IMR-90 (cell line): ENCODE results near the gene CNTLN. TPM values are rescaled to one million over a fixed set of nuclear protein-coding genes. Genes with fewer than 3 reads are reported as not detected.

Experiments used
- ATAC-seq: fragments of 200-7000 bp; cut with Tn5 transposase; 2 replicates; pipeline ENCODE4 v1.9.1; 2020; ENCODE audit warnings: low read depth, mild to moderate bottlenecking, moderate library complexity
- BruUV-seq: library from RNA; stranded (reverse); fragments of 400-500 nt; replicated peaks from 2 replicates; lab custom pipeline; 2021; lab: Mats Ljungman, UMichigan
- CTCF ChIA-PET: fragments of 300-600 bp; formaldehyde crosslinking; extraction: SDS; loops from one replicate; lab custom pipeline; 2021; ENCODE audit warnings: antibody characterized with exemption; lab: Yijun Ruan, JAX
- POLR2A ChIA-PET: fragments of 300-600 bp; sonication (Branson Sonifier 250); formaldehyde crosslinking; loops from one replicate; lab custom pipeline; 2022; ENCODE audit warnings: antibody characterized with exemption; ENCODE audit not compliant: unreplicated experiment; lab: Charles Lee
- DNase-seq: peaks from one replicate; pipeline ENCODE4 v3.0.0; 2013
- H2AFZ ChIP-seq: replicated peaks from 2 replicates; pipeline ENCODE3; 2013; ENCODE audit warnings: low read length, mild to moderate bottlenecking; ENCODE audit not compliant: poor library complexity
- H2AK5ac ChIP-seq: 2 replicates; pipeline ENCODE4 v1.6.1; 2013; ENCODE audit warnings: low read depth, low read length, inconsistent platforms
- H2AK9ac ChIP-seq: replicated peaks from 2 replicates; pipeline ENCODE3; 2013; ENCODE audit warnings: mild to moderate bottlenecking, low read depth, low read length, moderate library complexity; ENCODE audit not compliant: poor library complexity
- H2BK120ac ChIP-seq: 2 replicates; pipeline ENCODE4 v1.6.1; 2013; ENCODE audit warnings: low read depth, low read length, inconsistent platforms
- H2BK15ac ChIP-seq: 3 replicates; pipeline ENCODE4 v1.6.1; 2013; ENCODE audit warnings: low read depth, low read length, inconsistent platforms
- H2BK20ac ChIP-seq: 2 replicates; pipeline ENCODE4 v1.6.1; 2013; ENCODE audit warnings: low read depth, mild to moderate bottlenecking, inconsistent platforms, low read length, moderate library complexity
- H2BK5ac ChIP-seq: 2 replicates; pipeline ENCODE4 v1.6.1; 2013; ENCODE audit warnings: mild to moderate bottlenecking, low read depth, low read length, inconsistent platforms; ENCODE audit not compliant: poor library complexity, severe bottlenecking
- H3K14ac ChIP-seq: replicated peaks from 2 replicates; pipeline ENCODE4 v1.6.1; 2013; ENCODE audit warnings: low read depth, low read length, inconsistent platforms
- H3K18ac ChIP-seq: 2 replicates; pipeline ENCODE4 v1.6.1; 2013; ENCODE audit warnings: low read depth, low read length, control low read depth
- H3K23ac ChIP-seq: 2 replicates; pipeline ENCODE4 v1.6.1; 2013; ENCODE audit warnings: low read depth, low read length, inconsistent platforms
- H3K27ac ChIP-seq: 2 replicates; pipeline ENCODE4 v1.5.1; 2013; ENCODE audit warnings: mild to moderate bottlenecking, control low read depth, low read length; ENCODE audit not compliant: insufficient read depth
- H3K27me3 ChIP-seq: 2 replicates; pipeline ENCODE4 v1.6.1; 2013; ENCODE audit warnings: low read length; ENCODE audit not compliant: control insufficient read depth, insufficient read depth
- H3K36me3 ChIP-seq: 2 replicates; pipeline ENCODE4 v1.6.1; 2013; ENCODE audit warnings: low read length, mixed read lengths; ENCODE audit not compliant: control insufficient read depth, insufficient read depth
- H3K4ac ChIP-seq: 2 replicates; pipeline ENCODE4 v1.6.1; 2013; ENCODE audit warnings: low read depth, low read length, inconsistent platforms
- H3K4me1 ChIP-seq: 2 replicates; pipeline ENCODE4 v1.6.1; 2013; ENCODE audit warnings: low read length, mixed read lengths; ENCODE audit not compliant: control insufficient read depth, insufficient read depth
- H3K4me2 ChIP-seq: 2 replicates; pipeline ENCODE4 v1.6.1; 2013; ENCODE audit warnings: low read depth, mild to moderate bottlenecking, control low read depth, low read length, moderate library complexity
- H3K4me3 ChIP-seq: 2 replicates; pipeline ENCODE4 v1.5.1; 2013; ENCODE audit warnings: low read depth, mild to moderate bottlenecking, control low read depth, low read length, moderate library complexity; ENCODE audit not compliant: insufficient read depth
- H3K56ac ChIP-seq: 2 replicates; pipeline ENCODE4 v1.6.1; 2013; ENCODE audit warnings: low read length, inconsistent platforms; ENCODE audit not compliant: insufficient read depth; ENCODE audit errors: extremely low read depth
- H3K79me1 ChIP-seq, 2 experiments: 2 replicates each; pipeline ENCODE4 v1.6.1; 2013; ENCODE audit warnings: low read length in 2 of 2, inconsistent platforms in 1 of 2, low read depth in 1 of 2
- H3K9ac ChIP-seq: 2 replicates; pipeline ENCODE4 v1.6.1; 2013; ENCODE audit warnings: low read depth, low read length, control low read depth
- H3K9me1 ChIP-seq: 2 replicates; pipeline ENCODE4 v1.6.1; 2013; ENCODE audit warnings: low read length, inconsistent platforms; ENCODE audit not compliant: insufficient read depth
- H3K9me3 ChIP-seq: 2 replicates; pipeline ENCODE4 v1.6.1; 2013; ENCODE audit warnings: low read length; ENCODE audit not compliant: control insufficient read depth, insufficient read depth
- H4K20me1 ChIP-seq: 2 replicates; pipeline ENCODE4 v1.6.1; 2013; ENCODE audit warnings: low read length, inconsistent platforms; ENCODE audit not compliant: insufficient read depth
- H4K5ac ChIP-seq: 2 replicates; pipeline ENCODE4 v1.6.1; 2013; ENCODE audit warnings: mild to moderate bottlenecking, low read depth, low read length, control low read depth
- H4K8ac ChIP-seq, 2 experiments: 2 replicates each; pipeline ENCODE4 v1.6.1; 2013; ENCODE audit warnings: low read depth in 2 of 2, low read length in 2 of 2, control low read depth in 1 of 2, inconsistent platforms in 1 of 2
- H4K91ac ChIP-seq: 2 replicates; pipeline ENCODE4 v1.6.1; 2013; ENCODE audit warnings: low read depth, low read length, inconsistent platforms; ENCODE audit not compliant: insufficient read depth
- BHLHE40 ChIP-seq: fragments of 150-350 bp; IDR thresholded peaks from 2 replicates; pipeline ENCODE4 v1.6.1; 2016; ENCODE audit warnings: mild to moderate bottlenecking, low read depth, low read length
- CEBPB ChIP-seq: IDR thresholded peaks from 2 replicates; pipeline ENCODE4 v1.6.1; 2012; ENCODE audit warnings: low read depth, low read length, improper control_type of control experiment
- MXI1 ChIP-seq: IDR thresholded peaks from 2 replicates; pipeline ENCODE4 v1.6.1; 2012; ENCODE audit warnings: low read depth, mild to moderate bottlenecking, low read length, moderate library complexity, borderline replicate concordance
- POLR2A ChIP-seq: IDR thresholded peaks from 2 replicates; pipeline ENCODE4 v1.6.1; 2012; ENCODE audit warnings: mild to moderate bottlenecking, low read depth, low read length
- RCOR1 ChIP-seq: IDR thresholded peaks from 2 replicates; pipeline ENCODE4 v1.6.1; 2012; ENCODE audit warnings: mild to moderate bottlenecking, low read length, improper control_type of control experiment; ENCODE audit not compliant: insufficient replicate concordance
- USF2 ChIP-seq: fragments of 150-350 bp; IDR thresholded peaks from 2 replicates; pipeline ENCODE4 v1.6.1; 2017; ENCODE audit warnings: mild to moderate bottlenecking, antibody characterized with exemption, low read length, low read depth
- WGBS, 2 experiments: methylation state at CpG; one replicate each; pipeline versions ENCODE4 v1.1.5 to v1.1.7; 2013; ENCODE audit warnings: missing lambda C conversion rate in 2 of 2; ENCODE audit not compliant: insufficient read length in 1 of 2; ENCODE audit errors: extremely low coverage in 2 of 2; 5-methylcytosine and 5-hydroxymethylcytosine counted together
- dilution Hi-C: fragments of 300-500 bp; cut with HindIII; formaldehyde crosslinking; loops from one replicate; pipeline ENCODE4 v1.14.3; 2018; ENCODE audit warnings: low sequenced_read_pairs; ENCODE audit not compliant: unreplicated experiment
- in situ Hi-C: fragments of 300-500 bp; cut with MboI; formaldehyde crosslinking; loops from 3 replicates; pipeline ENCODE4 v1.14.3; 2019; ENCODE audit warnings: low sequenced_read_pairs, inconsistent platforms, mixed read lengths
- intact Hi-C: fragments of 100-400 bp; cut with micrococcal nuclease; formaldehyde crosslinking; loops from 2 replicates; pipeline ENCODE4 v1.10.0; 2022
- polyA plus RNA-seq, 3 experiments: library from polyadenylated mRNA; depleted of rRNA; stranded (reverse); fragments of >200 nt; gene quantifications; 2 replicates each; pipeline ENCODE4 v1.2.3, GENCODE V29; 2012; ENCODE audit warnings: low replicate concordance in 1 of 3
- total RNA-seq: library from RNA; depleted of rRNA; stranded (reverse); fragments of >200 nt; gene quantifications from 2 replicates; pipeline ENCODE4 v1.2.3, GENCODE V29; 2012
- TF ChIP-seq, protein P1 (sequence below): conservative IDR thresholded peaks from 2 replicates; pipeline ENCODE4 v1.5.1; 2012; ENCODE audit warnings: mild to moderate bottlenecking, low read depth, low read length, improper control_type of control experiment
- TF ChIP-seq, protein P2 (sequence below): fragments of 150-350 bp; IDR thresholded peaks from 2 replicates; pipeline ENCODE4 v1.6.1; 2016; ENCODE audit warnings: low read depth, mild to moderate bottlenecking, low read length, moderate library complexity, borderline replicate concordance

CNTLN gene
- total and polyA plus RNA-seq, 2 of the 4 experiments (the other 2 are of a cell fraction): 3.8 to 5.9 TPM

DNA sequence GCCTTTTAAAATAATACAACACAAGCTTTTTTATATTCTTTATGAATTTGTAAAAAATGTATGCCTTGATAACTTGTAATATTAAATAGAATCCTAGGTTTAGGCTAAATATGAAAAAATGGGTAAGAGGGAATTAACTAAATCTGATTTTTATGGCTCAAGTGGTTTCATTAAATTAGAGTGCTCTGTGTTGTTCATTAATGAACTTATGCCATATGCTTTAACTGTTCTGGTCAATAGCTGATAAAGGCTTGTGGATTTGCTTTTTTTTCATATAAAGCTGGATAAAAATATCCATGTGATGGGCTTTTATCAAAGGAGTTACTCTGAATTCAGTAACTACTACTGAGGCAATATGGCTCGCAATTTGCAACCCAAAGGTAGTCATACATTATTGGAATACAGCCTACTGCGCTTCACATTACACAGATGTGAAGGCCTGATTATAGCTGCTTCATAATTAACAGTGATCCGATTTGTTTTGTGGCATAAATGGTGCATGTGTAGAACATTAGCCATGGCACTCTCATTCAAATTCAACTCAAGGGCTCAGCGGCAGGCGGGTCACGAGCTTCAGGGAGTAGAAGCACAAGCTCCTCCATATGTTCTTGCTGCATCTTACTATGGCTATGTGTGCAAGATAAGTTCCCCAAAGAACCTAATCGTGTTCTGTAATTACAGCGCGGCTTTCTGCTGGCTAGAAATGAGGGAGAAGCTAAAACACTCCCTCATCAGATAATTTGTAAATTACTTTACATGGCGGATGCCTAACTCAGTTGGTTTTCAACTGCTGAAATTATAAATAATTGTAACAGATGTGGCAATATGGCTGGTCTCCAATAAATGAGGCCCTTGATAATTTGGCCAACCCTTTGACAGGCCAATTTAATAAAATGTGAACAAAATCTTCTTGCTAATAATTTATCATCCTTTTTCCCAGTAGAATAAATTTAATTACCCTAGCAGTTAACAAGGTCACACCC lies 188.3 kb downstream of the CNTLN start (continued):
- no peak for TF ChIP-seq RCOR1

GRCh38 chr9:17328331-17328730 lies 193.5 kb downstream of the CNTLN start:
- Histone ChIP-seq H3K4me3 (no peak overlapping the region), H4K20me1 (no peaks in the 10 kb centered on the region), H3K56ac (no peak overlapping the region), H2BK20ac (no peak overlapping the region), H2BK120ac (no peak overlapping the region), H3K4ac (no peak overlapping the region), H3K27me3 (no peaks in the 10 kb centered on the region), H4K8ac (no peak overlapping the region), H3K36me3 (no peaks in the 10 kb centered on the region), H3K79me1 (no peaks in the 10 kb centered on the region), H3K4me1 (no peaks in the 10 kb centered on the region), H4K5ac (no peak overlapping the region), H3K9ac (no peak overlapping the region), H2BK5ac (no peak overlapping the region), H2BK15ac (no peak overlapping the region), H3K9me3 (no peaks in the 10 kb centered on the region), H3K4me2 (no peak overlapping the region), H3K18ac (no peak overlapping the region), H3K27ac (no peak overlapping the region), H2AK5ac (no peak overlapping the region), H3K14ac (no peak overlapping the region), H4K91ac (no peak overlapping the region), H2AFZ (no peak overlapping the region), H3K23ac (no peak overlapping the region), H2AK9ac (no peak overlapping the region), H3K9me1 (no peaks in the 10 kb centered on the region)
- TF ChIP-seq, protein P1, sequence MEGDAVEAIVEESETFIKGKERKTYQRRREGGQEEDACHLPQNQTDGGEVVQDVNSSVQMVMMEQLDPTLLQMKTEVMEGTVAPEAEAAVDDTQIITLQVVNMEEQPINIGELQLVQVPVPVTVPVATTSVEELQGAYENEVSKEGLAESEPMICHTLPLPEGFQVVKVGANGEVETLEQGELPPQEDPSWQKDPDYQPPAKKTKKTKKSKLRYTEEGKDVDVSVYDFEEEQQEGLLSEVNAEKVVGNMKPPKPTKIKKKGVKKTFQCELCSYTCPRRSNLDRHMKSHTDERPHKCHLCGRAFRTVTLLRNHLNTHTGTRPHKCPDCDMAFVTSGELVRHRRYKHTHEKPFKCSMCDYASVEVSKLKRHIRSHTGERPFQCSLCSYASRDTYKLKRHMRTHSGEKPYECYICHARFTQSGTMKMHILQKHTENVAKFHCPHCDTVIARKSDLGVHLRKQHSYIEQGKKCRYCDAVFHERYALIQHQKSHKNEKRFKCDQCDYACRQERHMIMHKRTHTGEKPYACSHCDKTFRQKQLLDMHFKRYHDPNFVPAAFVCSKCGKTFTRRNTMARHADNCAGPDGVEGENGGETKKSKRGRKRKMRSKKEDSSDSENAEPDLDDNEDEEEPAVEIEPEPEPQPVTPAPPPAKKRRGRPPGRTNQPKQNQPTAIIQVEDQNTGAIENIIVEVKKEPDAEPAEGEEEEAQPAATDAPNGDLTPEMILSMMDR: no peak
- TF ChIP-seq, protein P2, sequence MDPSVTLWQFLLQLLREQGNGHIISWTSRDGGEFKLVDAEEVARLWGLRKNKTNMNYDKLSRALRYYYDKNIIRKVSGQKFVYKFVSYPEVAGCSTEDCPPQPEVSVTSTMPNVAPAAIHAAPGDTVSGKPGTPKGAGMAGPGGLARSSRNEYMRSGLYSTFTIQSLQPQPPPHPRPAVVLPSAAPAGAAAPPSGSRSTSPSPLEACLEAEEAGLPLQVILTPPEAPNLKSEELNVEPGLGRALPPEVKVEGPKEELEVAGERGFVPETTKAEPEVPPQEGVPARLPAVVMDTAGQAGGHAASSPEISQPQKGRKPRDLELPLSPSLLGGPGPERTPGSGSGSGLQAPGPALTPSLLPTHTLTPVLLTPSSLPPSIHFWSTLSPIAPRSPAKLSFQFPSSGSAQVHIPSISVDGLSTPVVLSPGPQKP: no peak
- no peak for TF ChIP-seq BHLHE40
- no peak for TF ChIP-seq CEBPB
- no peak for TF ChIP-seq MXI1
- TF ChIP-seq USF2: no peak
- TF ChIP-seq POLR2A: no peak
- no TSS peak for BruUV-seq
- no peak for DNase-seq
- in situ Hi-C loops (no loop called here), intact Hi-C loops (no loop called here), dilution Hi-C loops (no loop called here)
- POLR2A ChIA-PET: no interaction called here
- WGBS, 2 experiments: no CpG with 5 or more reads among the region's 2 CpGs
- CTCF ChIA-PET: no interaction called here
- no peak for ATAC-seq
